ENCODE measurements around the gene SLC25A45. TPM values are rescaled to one million over a fixed set of nuclear protein-coding genes. Genes with fewer than 3 reads are reported as not detected.

Gene SLC25A45
- total RNA-seq, 2 experiments from 2014 or later = 40.0 to 40.8 TPM

DNA sequence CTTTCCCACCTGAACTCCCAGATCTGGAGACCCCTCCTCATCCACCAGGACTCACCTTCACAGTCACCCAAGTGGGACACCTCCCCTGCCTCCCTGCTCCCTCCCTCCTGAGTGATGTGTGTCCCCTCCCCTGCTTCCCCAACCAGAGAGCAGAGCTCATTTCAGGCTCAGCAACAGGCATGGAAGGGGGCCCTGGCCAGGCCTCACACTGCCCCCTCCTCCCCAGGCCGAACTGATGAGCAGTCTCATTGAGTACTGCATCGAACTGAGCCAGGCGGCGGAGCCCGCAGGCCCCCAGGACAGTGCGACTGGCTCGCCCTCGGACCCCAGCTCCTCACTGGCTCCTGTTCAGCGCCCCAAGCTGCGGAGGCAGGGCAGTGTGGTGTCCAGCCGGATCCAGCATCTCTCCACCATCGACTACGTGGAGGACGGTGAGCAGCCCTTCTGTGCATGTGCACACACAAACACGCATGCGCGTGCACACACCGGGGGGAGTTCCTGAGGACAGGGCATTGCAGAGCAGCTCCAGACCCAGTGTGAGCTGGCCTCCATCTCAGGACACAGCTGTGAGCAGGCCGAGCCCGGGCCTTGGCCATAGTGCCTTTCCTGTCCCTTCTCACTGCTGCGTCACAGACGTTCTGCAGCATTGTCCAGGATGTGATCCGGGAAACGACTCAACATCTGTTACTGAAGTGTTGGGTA, 22.3 kb upstream of the SLC25A45 start:
- Histone ChIP-seq H3K9me3 (ENCODE audit: control insufficient read depth in 1 of 2, insufficient read depth in 1 of 2, low read length in 2 of 2) (no peaks in the 10 kb centered on the region), H3K36me3 (ENCODE audit: insufficient read depth, low read length) (peaks cover 61% of the 10 kb centered on the region), H3K27ac (ENCODE audit: low read depth in 1 of 2, low read length in 2 of 2) (no peak overlapping the region), H3K27me3 (ENCODE audit: control insufficient read depth in 1 of 2, insufficient read depth in 2 of 2, low read length in 2 of 2) (no peaks in the 10 kb centered on the region), H3K4me3 (ENCODE audit: low read length) (no peak overlapping the region), H3K4me1 (ENCODE audit: insufficient read depth, low read length) (peaks cover 9% of the 10 kb centered on the region)
- no peak overlapping the region for H3K27ac Mint-ChIP-seq
- no peak overlapping the region for H3K4me3 Mint-ChIP-seq
- CTCF ChIA-PET = no interaction called here
- POLR2A ChIA-PET = no interaction called here
- peaks cover 40% of the 10 kb centered on the region for H3K36me3 Mint-ChIP-seq (ENCODE audit: low read depth)
- intact Hi-C loops (cut with DNase I, micrococcal nuclease) = loop anchor here in 1 of 2 experiments (2.0 kb wide), 1 partner anchor 16 kb away; no protein-coding TSS in a partner anchor
- no peak for ATAC-seq (ENCODE audit: poor library complexity)
- H3K9me3 Mint-ChIP-seq = no peaks in the 10 kb centered on the region
- peaks cover 5% of the 10 kb centered on the region for H3K4me1 Mint-ChIP-seq (ENCODE audit: low read depth)
- H3K27me3 Mint-ChIP-seq = no peaks in the 10 kb centered on the region
- DNase-seq = no peak
- no peak for TF ChIP-seq CTCF (IDR thresholded peaks at IDR 0.05)

- H3K36me3 ChIP-seq (ENCODE audit: insufficient read depth, low read length) = peaks cover 61% of the 10 kb centered on the region
- peaks cover 5% of the 10 kb centered on the region for H3K4me1 Mint-ChIP-seq (ENCODE audit: low read depth)
- no peaks in the 10 kb centered on the region for H3K9me3 Mint-ChIP-seq
- DNase-seq = no peak
- intact Hi-C loops (cut with DNase I, micrococcal nuclease) = loop anchor here in 1 of 2 experiments (2.0 kb wide), 1 partner anchor 15 kb away; no protein-coding TSS in a partner anchor
- TF ChIP-seq CTCF (IDR thresholded peaks at IDR 0.05) = no peak
- ChIA-PET POLR2A (no interaction called here), CTCF (no interaction called here)
- no peaks in the 10 kb centered on the region for H3K9me3 ChIP-seq (ENCODE audit: control insufficient read depth in 1 of 2, insufficient read depth in 1 of 2, low read length in 2 of 2)
- H3K36me3 Mint-ChIP-seq (ENCODE audit: low read depth) = peaks cover 42% of the 10 kb centered on the region
- H3K27me3 ChIP-seq (ENCODE audit: control insufficient read depth in 1 of 2, insufficient read depth in 2 of 2, low read length in 2 of 2) = no peaks in the 10 kb centered on the region
- no peaks in the 10 kb centered on the region for H3K27me3 Mint-ChIP-seq
- no peak overlapping the region for H3K4me3 Mint-ChIP-seq
- no peak overlapping the region for H3K27ac Mint-ChIP-seq
- H3K4me1 ChIP-seq (ENCODE audit: insufficient read depth, low read length) = peaks cover 9% of the 10 kb centered on the region
- ATAC-seq (ENCODE audit: poor library complexity) = no peak
- no peak overlapping the region for H3K4me3 ChIP-seq (ENCODE audit: low read length)
- H3K27ac ChIP-seq (ENCODE audit: low read depth in 1 of 2, low read length in 2 of 2) = no peak overlapping the region
These were observed 21.8 kb upstream of the SLC25A45 start for GRCh38 chr11:65404210-65404609.

GRCh38 chr11:65403607-65404121, 21.2 kb upstream of the SLC25A45 start:
- POLR2A ChIA-PET = no interaction called here
- Histone ChIP-seq H3K27ac (ENCODE audit: low read depth in 1 of 2, low read length in 2 of 2) (peak overlapping the region in 1 of 2 donors; percentile 21), H3K4me1 (ENCODE audit: insufficient read depth, low read length) (peaks cover 9% of the 10 kb centered on the region), H3K4me3 (ENCODE audit: low read length) (no peak overlapping the region), H3K27me3 (ENCODE audit: control insufficient read depth in 1 of 2, insufficient read depth in 2 of 2, low read length in 2 of 2) (no peaks in the 10 kb centered on the region), H3K9me3 (ENCODE audit: control insufficient read depth in 1 of 2, insufficient read depth in 1 of 2, low read length in 2 of 2) (no peaks in the 10 kb centered on the region), H3K36me3 (ENCODE audit: insufficient read depth, low read length) (peaks cover 59% of the 10 kb centered on the region)
- no peak for TF ChIP-seq CTCF (IDR thresholded peaks at IDR 0.05)
- ATAC-seq (ENCODE audit: poor library complexity) (no peak), DNase-seq (peak in 2 of 14 experiments; percentile 47 to 49)
- no peaks in the 10 kb centered on the region for H3K9me3 Mint-ChIP-seq
- H3K27me3 Mint-ChIP-seq = no peaks in the 10 kb centered on the region
- H3K4me3 Mint-ChIP-seq = no peak overlapping the region
- peak overlapping the region; percentile 44 for H3K27ac Mint-ChIP-seq
- H3K36me3 Mint-ChIP-seq (ENCODE audit: low read depth) = peaks cover 39% of the 10 kb centered on the region
- intact Hi-C loops (cut with DNase I, micrococcal nuclease) = loop anchor here in 1 of 2 experiments (2.0 kb wide), 1 partner anchor 15 kb away; no protein-coding TSS in a partner anchor
- CTCF ChIA-PET = no interaction called here
- H3K4me1 Mint-ChIP-seq (ENCODE audit: low read depth) = peaks cover 5% of the 10 kb centered on the region

Measured in CD4-positive, alpha-beta T cell (primary cell).